GM12864 (cell line): ENCODE results near the gene TSEN54.

Experiments used
- DNase-seq: peaks from one replicate; pipeline ENCODE4 v3.0.0-alpha.2; 2011; ENCODE audit warnings: low read depth
- H3K4me3 ChIP-seq: 2 replicates; pipeline ENCODE4 v1.5.1; 2011; ENCODE audit warnings: mild to moderate bottlenecking, low read depth, low read length, control low read depth
- CTCF ChIP-seq: IDR thresholded peaks from 2 replicates; pipeline ENCODE4 v1.5.1; 2011; ENCODE audit warnings: low read depth, mild to moderate bottlenecking, moderate library complexity, low read length, control low read depth, inconsistent platforms; ENCODE audit errors: missing control alignments

TSEN54 gene

GRCh38 chr17:75508931-75509361 lies 7.4 kb upstream of the TSEN54 start:
- H3K4me3 ChIP-seq, result no peak overlapping the region
- DNase-seq, result no peak
- TF ChIP-seq CTCF, result no peak

GRCh38 chr17:75509528-75510258 lies 6.6 kb upstream of the TSEN54 start:
- no peak overlapping the region for H3K4me3 ChIP-seq
- TF ChIP-seq CTCF, result no peak
- no peak for DNase-seq

GRCh38 chr17:75511270-75511609 lies 5.1 kb upstream of the TSEN54 start:
- H3K4me3 ChIP-seq, result no peak overlapping the region
- no peak for TF ChIP-seq CTCF
- DNase-seq, result no peak

GRCh38 chr17:75511610-75512575 lies 4.4 kb upstream of the TSEN54 start:
- no peak for DNase-seq
- TF ChIP-seq CTCF, result no peak
- H3K4me3 ChIP-seq, result no peak overlapping the region

GRCh38 chr17:75512926-75513640 lies 3.2 kb upstream of the TSEN54 start:
- no peak for DNase-seq

GRCh38 chr17:75513641-75514000 lies 2.7 kb upstream of the TSEN54 start:
- H3K4me3 ChIP-seq, result no peak overlapping the region
- TF ChIP-seq CTCF, result no peak
- DNase-seq, result no peak

More at GRCh38 chr17:75512926-75513640, 3.2 kb upstream of the TSEN54 start:
- TF ChIP-seq CTCF, result no peak
- H3K4me3 ChIP-seq, result no peak overlapping the region
